ENCODE measurements around the gene MCM3. TPM values are rescaled to one million over a fixed set of nuclear protein-coding genes. Genes with fewer than 3 reads are reported as not detected.

The MCM3 gene
- total and polyA plus RNA-seq, 2 donors (not counting 1 experiment from before 2014, with no cell fraction given): 15.9 to 40.3 TPM

DNA sequence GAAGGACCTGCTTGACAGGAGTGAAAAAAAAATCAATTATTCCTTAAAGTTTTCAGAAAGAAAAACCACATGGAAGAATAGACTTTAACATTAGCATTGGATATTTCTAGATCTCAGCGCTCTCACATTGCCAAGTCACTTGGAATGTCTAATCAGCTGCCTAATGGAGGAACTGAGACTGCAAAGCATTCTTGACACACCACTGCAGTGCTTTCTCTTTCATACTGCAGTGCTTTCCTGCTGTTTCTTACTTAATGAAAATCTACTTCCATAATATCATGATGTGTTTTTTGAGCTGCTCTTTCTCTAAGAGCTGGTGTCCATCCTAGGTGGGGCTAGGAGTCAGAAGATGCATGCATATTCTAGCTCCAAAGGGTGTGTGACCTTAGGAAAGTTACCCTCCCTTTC lies 20.4 kb upstream of the MCM3 start:
- Histone ChIP-seq H3K4me1 (ENCODE audit: control insufficient read depth, extremely low read depth, insufficient read depth, low read length) (no peaks in the 10 kb centered on the region), H3K9ac (ENCODE audit: insufficient read depth, low read length) (no peak overlapping the region), H3K9me3 (ENCODE audit: control insufficient read depth, insufficient read depth, low read depth, low read length) (no peaks in the 10 kb centered on the region), H2AFZ (ENCODE audit: low read length) (peak overlapping the region; percentile 28), H3K27me3 (ENCODE audit: control insufficient read depth, insufficient read depth, low read length) (no peaks in the 10 kb centered on the region), H3K79me2 (ENCODE audit: control insufficient read depth, insufficient read depth, low read length) (no peaks in the 10 kb centered on the region), H4K20me1 (ENCODE audit: control insufficient read depth, extremely low read depth, insufficient read depth, low read length) (no peaks in the 10 kb centered on the region), H3K36me3 (ENCODE audit: control insufficient read depth, insufficient read depth, low read length) (no peaks in the 10 kb centered on the region), H3K4me3 (replicated peaks in 1 of 4; ENCODE audit: control extremely low read depth in 1 of 4, insufficient read depth in 1 of 4, low read depth in 3 of 4, low read length in 4 of 4) (no peak overlapping the region), H3K4me2 (ENCODE audit: extremely low read depth, insufficient read depth, low read length) (peak overlapping the region; percentile 11), H3K27ac (ENCODE audit: insufficient read depth, low read length) (peak overlapping the region; percentile 5)
- TF ChIP-seq EZH2 (IDR thresholded peaks at IDR 0.05; ENCODE audit: low read length, missing control alignments) (no peak), CTCF (conservative IDR thresholded peaks at IDR 0.05 in 1 of 2, IDR thresholded peaks at IDR 0.05 in 1 of 2; ENCODE audit: low read depth in 1 of 2, low read length in 2 of 2) (no peak)
- peak; percentile 11 to 47 for DNase-seq (ENCODE audit: low read depth in 2 of 2)

- Histone ChIP-seq H3K79me2 (ENCODE audit: control insufficient read depth, insufficient read depth, low read length) (no peaks in the 10 kb centered on the region), H3K9ac (ENCODE audit: insufficient read depth, low read length) (no peak overlapping the region), H3K36me3 (ENCODE audit: control insufficient read depth, insufficient read depth, low read length) (no peaks in the 10 kb centered on the region), H3K27ac (ENCODE audit: insufficient read depth, low read length) (no peak overlapping the region), H3K4me2 (ENCODE audit: extremely low read depth, insufficient read depth, low read length) (no peak overlapping the region), H3K27me3 (ENCODE audit: control insufficient read depth, insufficient read depth, low read length) (no peaks in the 10 kb centered on the region), H4K20me1 (ENCODE audit: control insufficient read depth, extremely low read depth, insufficient read depth, low read length) (no peaks in the 10 kb centered on the region), H3K9me3 (ENCODE audit: control insufficient read depth, insufficient read depth, low read depth, low read length) (no peaks in the 10 kb centered on the region), H2AFZ (ENCODE audit: low read length) (no peak overlapping the region), H3K4me3 (replicated peaks in 1 of 4; ENCODE audit: control extremely low read depth in 1 of 4, insufficient read depth in 1 of 4, low read depth in 3 of 4, low read length in 4 of 4) (no peak overlapping the region), H3K4me1 (ENCODE audit: control insufficient read depth, extremely low read depth, insufficient read depth, low read length) (no peaks in the 10 kb centered on the region)
- TF ChIP-seq CTCF (conservative IDR thresholded peaks at IDR 0.05 in 1 of 2, IDR thresholded peaks at IDR 0.05 in 1 of 2; ENCODE audit: low read depth in 1 of 2, low read length in 2 of 2) (no peak), EZH2 (IDR thresholded peaks at IDR 0.05; ENCODE audit: low read length, missing control alignments) (no peak)
- no peak for DNase-seq (ENCODE audit: low read depth in 2 of 2)
Observed at GRCh38 chr6:52303178-52303577, 18.6 kb upstream of the MCM3 start.

DNA sequence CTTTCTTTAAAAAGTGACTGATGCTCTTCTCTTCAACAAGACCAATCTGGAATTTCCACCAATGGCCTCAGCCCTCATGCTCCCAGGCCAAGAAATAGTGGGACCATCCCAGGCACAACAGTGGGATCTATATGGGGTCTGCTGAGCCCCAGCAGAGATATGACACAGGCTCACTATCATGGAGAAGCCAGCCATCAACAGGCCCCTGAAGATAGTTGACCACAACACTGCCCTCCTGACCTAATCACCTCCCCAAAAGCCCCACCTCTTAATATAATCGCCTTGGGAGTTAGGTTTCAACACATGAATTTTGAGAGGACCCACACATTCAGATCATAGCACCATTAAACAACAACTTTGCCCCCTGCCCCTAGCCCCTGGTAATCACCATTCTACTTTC lies 16.8 kb upstream of the MCM3 start:
- Histone ChIP-seq H3K4me2 (ENCODE audit: extremely low read depth, insufficient read depth, low read length) (no peak overlapping the region), H3K36me3 (ENCODE audit: control insufficient read depth, insufficient read depth, low read length) (no peaks in the 10 kb centered on the region), H2AFZ (ENCODE audit: low read length) (no peak overlapping the region), H3K27me3 (ENCODE audit: control insufficient read depth, insufficient read depth, low read length) (no peaks in the 10 kb centered on the region), H3K9me3 (ENCODE audit: control insufficient read depth, insufficient read depth, low read depth, low read length) (no peaks in the 10 kb centered on the region), H3K27ac (ENCODE audit: insufficient read depth, low read length) (no peak overlapping the region), H3K9ac (ENCODE audit: insufficient read depth, low read length) (no peak overlapping the region), H4K20me1 (ENCODE audit: control insufficient read depth, extremely low read depth, insufficient read depth, low read length) (no peaks in the 10 kb centered on the region), H3K4me3 (replicated peaks in 1 of 4; ENCODE audit: control extremely low read depth in 1 of 4, insufficient read depth in 1 of 4, low read depth in 3 of 4, low read length in 4 of 4) (no peak overlapping the region), H3K79me2 (ENCODE audit: control insufficient read depth, insufficient read depth, low read length) (no peaks in the 10 kb centered on the region), H3K4me1 (ENCODE audit: control insufficient read depth, extremely low read depth, insufficient read depth, low read length) (no peaks in the 10 kb centered on the region)
- DNase-seq (ENCODE audit: low read depth in 2 of 2): no peak
- TF ChIP-seq CTCF (conservative IDR thresholded peaks at IDR 0.05 in 1 of 2, IDR thresholded peaks at IDR 0.05 in 1 of 2; ENCODE audit: low read depth in 1 of 2, low read length in 2 of 2) (no peak), EZH2 (IDR thresholded peaks at IDR 0.05; ENCODE audit: low read length, missing control alignments) (no peak)
